ENCODE results near the gene ZNF223. TPM values are rescaled to one million over a fixed set of nuclear protein-coding genes. Genes with fewer than 3 reads are reported as not detected.

Gene ZNF223
- total and polyA plus RNA-seq, 9 of the 15 experiments (the other 6 are each of a cell fraction or from before 2014, with no cell fraction given) = 0.21 to 1.8 (median 0.71) TPM

DNA sequence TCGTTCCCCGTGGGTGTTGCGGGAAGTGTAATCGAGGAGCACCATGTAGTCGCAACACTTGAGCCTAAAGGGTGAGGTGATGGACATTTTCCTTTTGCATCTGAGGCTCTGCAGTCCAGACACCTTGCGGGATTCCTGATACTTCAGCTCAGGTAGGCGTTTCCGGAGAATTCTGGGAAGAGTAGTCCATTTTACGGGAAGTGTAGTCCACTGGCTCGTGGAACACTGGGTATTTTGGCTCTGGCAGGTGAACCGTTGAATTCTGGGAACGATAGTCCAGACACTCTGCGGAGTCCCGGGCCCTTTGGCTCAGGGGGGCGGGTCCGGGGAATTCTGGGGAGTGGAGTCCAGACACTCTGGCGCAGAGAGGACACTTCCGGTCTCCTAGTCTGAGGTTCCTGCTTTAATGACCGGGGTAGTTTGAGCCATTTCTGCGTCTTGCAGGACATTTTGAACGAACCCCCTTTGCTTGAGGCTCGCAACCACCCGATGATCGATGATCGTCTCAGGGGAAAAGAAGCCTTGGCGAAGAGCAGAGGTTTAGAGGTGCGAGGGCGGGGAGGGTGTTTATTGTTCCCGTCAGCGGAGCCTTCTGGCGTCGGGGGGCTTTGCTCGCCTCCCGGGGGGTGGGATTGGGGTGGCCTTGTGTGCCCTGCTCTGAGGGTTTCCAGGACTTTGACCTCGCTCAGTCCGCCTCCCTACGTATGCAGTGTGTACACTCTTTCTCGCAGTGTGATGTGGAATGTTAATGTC lies at the start of gene ZNF223 (continued):
- TF ChIP-seq CBX3 (IDR thresholded peaks at IDR 0.05; ENCODE audit: borderline replicate concordance in 1 of 2, low read length in 2 of 2) (0 out of 3 replicates have a peak, but pooled peaks of 1 of the 2 experiments have one; percentile 19), GTF2A2 (tag; IDR thresholded peaks at IDR 0.05) (no peak), FOXP1 (CRISPR knock-in tag; IDR thresholded peaks at IDR 0.05) (no peak), SNRNP70 (optimal IDR thresholded peaks at IDR 0.05; ENCODE audit: low read depth, low read length) (no peak), HMGN3 (IDR thresholded peaks at IDR 0.05; ENCODE audit: borderline replicate concordance, extremely low read depth, insufficient read length, low read depth, low read length) (no peak), BACH1 (tag; IDR thresholded peaks at IDR 0.05) (peak; percentile 64), PCBP1 (IDR thresholded peaks at IDR 0.05; ENCODE audit: low read depth, low read length, poor library complexity, severe bottlenecking) (no peak), GABPB1 (CRISPR knock-in tag; IDR thresholded peaks at IDR 0.05) (peak; percentile 80), ZNF644 (tag; IDR thresholded peaks at IDR 0.05; ENCODE audit: low read depth) (peak; percentile 78), MBD2 (IDR thresholded peaks at IDR 0.05; ENCODE audit: borderline replicate concordance, low read depth) (0 out of 2 replicates have a peak, but pooled peaks have one; percentile 42), POLR2AphosphoS5 (IDR thresholded peaks at IDR 0.05; ENCODE audit: control insufficient read depth, insufficient read depth, low read depth, low read length) (no peak), THRAP3 (IDR thresholded peaks at IDR 0.05; ENCODE audit: borderline replicate concordance) (no peak), CBX5 (IDR thresholded peaks at IDR 0.05; ENCODE audit: borderline replicate concordance, low read depth) (0 out of 2 replicates have a peak, but pooled peaks have one; percentile 51)
- TF ChIP-seq, protein P1, sequence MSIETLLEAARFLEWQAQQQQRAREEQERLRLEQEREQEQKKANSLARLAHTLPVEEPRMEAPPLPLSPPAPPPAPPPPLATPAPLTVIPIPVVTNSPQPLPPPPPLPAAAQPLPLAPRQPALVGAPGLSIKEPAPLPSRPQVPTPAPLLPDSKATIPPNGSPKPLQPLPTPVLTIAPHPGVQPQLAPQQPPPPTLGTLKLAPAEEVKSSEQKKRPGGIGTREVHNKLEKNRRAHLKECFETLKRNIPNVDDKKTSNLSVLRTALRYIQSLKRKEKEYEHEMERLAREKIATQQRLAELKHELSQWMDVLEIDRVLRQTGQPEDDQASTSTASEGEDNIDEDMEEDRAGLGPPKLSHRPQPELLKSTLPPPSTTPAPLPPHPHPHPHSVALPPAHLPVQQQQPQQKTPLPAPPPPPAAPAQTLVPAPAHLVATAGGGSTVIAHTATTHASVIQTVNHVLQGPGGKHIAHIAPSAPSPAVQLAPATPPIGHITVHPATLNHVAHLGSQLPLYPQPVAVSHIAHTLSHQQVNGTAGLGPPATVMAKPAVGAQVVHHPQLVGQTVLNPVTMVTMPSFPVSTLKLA (conservative IDR thresholded peaks at IDR 0.05) = peak in 1 of 2 experiments; percentile 57; a peak in 1 of 4 replicates
- TF ChIP-seq, protein P2, sequence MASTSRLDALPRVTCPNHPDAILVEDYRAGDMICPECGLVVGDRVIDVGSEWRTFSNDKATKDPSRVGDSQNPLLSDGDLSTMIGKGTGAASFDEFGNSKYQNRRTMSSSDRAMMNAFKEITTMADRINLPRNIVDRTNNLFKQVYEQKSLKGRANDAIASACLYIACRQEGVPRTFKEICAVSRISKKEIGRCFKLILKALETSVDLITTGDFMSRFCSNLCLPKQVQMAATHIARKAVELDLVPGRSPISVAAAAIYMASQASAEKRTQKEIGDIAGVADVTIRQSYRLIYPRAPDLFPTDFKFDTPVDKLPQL (IDR thresholded peaks at IDR 0.05; ENCODE audit: extremely low read depth, insufficient read length) = no peak
- TF ChIP-seq, protein P3, sequence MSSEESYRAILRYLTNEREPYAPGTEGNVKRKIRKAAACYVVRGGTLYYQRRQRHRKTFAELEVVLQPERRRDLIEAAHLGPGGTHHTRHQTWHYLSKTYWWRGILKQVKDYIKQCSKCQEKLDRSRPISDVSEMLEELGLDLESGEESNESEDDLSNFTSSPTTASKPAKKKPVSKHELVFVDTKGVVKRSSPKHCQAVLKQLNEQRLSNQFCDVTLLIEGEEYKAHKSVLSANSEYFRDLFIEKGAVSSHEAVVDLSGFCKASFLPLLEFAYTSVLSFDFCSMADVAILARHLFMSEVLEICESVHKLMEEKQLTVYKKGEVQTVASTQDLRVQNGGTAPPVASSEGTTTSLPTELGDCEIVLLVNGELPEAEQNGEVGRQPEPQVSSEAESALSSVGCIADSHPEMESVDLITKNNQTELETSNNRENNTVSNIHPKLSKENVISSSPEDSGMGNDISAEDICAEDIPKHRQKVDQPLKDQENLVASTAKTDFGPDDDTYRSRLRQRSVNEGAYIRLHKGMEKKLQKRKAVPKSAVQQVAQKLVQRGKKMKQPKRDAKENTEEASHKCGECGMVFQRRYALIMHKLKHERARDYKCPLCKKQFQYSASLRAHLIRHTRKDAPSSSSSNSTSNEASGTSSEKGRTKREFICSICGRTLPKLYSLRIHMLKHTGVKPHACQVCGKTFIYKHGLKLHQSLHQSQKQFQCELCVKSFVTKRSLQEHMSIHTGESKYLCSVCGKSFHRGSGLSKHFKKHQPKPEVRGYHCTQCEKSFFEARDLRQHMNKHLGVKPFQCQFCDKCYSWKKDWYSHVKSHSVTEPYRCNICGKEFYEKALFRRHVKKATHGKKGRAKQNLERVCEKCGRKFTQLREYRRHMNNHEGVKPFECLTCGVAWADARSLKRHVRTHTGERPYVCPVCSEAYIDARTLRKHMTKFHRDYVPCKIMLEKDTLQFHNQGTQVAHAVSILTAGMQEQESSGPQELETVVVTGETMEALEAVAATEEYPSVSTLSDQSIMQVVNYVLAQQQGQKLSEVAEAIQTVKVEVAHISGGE (CRISPR knock-in tag; IDR thresholded peaks at IDR 0.05) = peak in 2 of 3 experiments; percentile 89 to 98; a peak in 4 of 6 replicates
